PFSK-1 (cell line): ENCODE results near the gene CPA4.

Source experiments
- FOXP2 ChIP-seq: optimal IDR thresholded peaks from 2 replicates; pipeline ENCODE3; 2011; ENCODE audit warnings: borderline replicate concordance, control low read depth, inconsistent platforms; ENCODE audit not compliant: insufficient read depth; ENCODE audit errors: extremely low read length, extremely low read depth
- POLR2AphosphoS5 ChIP-seq: IDR thresholded peaks from 2 replicates; pipeline ENCODE4 v1.6.1; 2012; ENCODE audit warnings: low read depth, mild to moderate bottlenecking, control low read depth, low read length, moderate library complexity
- SIN3A ChIP-seq: IDR thresholded peaks from 2 replicates; pipeline ENCODE4 v1.6.1; 2012; ENCODE audit warnings: mild to moderate bottlenecking, low read length, moderate library complexity, borderline replicate concordance; ENCODE audit not compliant: insufficient read depth
- TAF1 ChIP-seq: IDR thresholded peaks from 2 replicates; pipeline ENCODE4 v1.6.1; 2012; ENCODE audit warnings: low read length, control low read depth, borderline replicate concordance; ENCODE audit not compliant: insufficient read depth
- TF ChIP-seq, protein P1 (sequence below), 2 experiments: IDR thresholded peaks; 2 replicates each; pipeline versions ENCODE4 v1.6.1 to v1.8.0; 2011 to 2012; ENCODE audit warnings: low read depth in 2 of 2, low read length in 2 of 2, control low read depth in 1 of 2, inconsistent platforms in 1 of 2, mild to moderate bottlenecking in 1 of 2, moderate library complexity in 1 of 2; ENCODE audit not compliant: insufficient read depth in 1 of 2

CPA4 gene

DNA sequence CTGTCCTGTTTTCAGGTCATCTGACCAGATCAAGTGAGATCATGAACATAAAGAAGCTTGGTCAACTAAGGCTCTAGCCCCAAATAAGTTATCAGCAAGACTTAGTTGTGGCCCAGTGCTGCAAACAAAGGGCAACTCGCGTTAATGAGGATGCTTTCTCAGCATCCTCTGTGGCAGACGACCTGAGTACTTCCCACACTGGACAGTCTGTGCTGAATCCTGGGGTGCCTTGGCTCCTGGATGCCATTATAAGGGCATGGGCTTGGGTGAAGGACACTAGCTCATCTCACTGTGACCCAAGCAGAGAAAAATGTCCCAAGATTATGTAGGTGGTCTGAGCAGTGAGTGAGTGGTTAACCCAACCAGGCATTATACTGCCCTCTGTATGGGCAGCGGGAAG is 65.5 kb downstream of the CPA4 start:
- TF ChIP-seq, protein P1, sequence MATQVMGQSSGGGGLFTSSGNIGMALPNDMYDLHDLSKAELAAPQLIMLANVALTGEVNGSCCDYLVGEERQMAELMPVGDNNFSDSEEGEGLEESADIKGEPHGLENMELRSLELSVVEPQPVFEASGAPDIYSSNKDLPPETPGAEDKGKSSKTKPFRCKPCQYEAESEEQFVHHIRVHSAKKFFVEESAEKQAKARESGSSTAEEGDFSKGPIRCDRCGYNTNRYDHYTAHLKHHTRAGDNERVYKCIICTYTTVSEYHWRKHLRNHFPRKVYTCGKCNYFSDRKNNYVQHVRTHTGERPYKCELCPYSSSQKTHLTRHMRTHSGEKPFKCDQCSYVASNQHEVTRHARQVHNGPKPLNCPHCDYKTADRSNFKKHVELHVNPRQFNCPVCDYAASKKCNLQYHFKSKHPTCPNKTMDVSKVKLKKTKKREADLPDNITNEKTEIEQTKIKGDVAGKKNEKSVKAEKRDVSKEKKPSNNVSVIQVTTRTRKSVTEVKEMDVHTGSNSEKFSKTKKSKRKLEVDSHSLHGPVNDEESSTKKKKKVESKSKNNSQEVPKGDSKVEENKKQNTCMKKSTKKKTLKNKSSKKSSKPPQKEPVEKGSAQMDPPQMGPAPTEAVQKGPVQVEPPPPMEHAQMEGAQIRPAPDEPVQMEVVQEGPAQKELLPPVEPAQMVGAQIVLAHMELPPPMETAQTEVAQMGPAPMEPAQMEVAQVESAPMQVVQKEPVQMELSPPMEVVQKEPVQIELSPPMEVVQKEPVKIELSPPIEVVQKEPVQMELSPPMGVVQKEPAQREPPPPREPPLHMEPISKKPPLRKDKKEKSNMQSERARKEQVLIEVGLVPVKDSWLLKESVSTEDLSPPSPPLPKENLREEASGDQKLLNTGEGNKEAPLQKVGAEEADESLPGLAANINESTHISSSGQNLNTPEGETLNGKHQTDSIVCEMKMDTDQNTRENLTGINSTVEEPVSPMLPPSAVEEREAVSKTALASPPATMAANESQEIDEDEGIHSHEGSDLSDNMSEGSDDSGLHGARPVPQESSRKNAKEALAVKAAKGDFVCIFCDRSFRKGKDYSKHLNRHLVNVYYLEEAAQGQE (IDR thresholded peaks at IDR 0.05; ENCODE audit: insufficient read depth in 1 of 2, low read depth in 2 of 2, low read length in 2 of 2): no peak

DNA sequence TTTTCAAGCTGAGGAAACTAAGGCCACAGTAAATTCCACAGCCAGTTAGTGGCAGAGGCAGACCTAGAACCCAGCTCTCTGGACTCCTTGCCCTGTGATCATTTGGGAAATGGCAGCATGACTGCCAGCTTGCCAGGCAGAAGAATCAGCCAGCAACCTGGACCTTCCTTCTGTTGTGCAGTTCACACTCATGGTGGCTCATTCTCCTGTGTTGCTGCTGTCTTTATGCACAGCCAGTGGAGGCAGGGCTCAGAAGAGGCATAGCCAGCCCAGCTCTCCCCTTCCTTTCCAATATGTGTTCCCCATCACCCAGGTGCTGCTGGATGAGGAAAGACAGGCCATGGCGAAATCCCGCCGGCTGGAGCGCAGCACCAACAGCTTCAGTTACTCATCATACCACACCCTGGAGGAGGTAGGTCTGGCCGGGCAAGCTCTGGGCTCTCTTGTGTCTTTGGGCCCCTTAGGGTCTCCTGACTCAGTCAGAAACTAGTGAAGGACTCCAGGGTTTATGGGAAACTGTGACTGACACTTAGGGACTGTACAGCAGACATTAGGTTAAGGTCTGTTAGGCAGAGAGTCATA is 66.4 kb downstream of the CPA4 start:
- TF ChIP-seq, protein P1 (IDR thresholded peaks at IDR 0.05; ENCODE audit: insufficient read depth in 1 of 2, low read depth in 2 of 2, low read length in 2 of 2): no peak
- TF ChIP-seq POLR2AphosphoS5: no peak
- no peak for TF ChIP-seq FOXP2
- no peak for TF ChIP-seq TAF1
- TF ChIP-seq SIN3A: no peak

DNA sequence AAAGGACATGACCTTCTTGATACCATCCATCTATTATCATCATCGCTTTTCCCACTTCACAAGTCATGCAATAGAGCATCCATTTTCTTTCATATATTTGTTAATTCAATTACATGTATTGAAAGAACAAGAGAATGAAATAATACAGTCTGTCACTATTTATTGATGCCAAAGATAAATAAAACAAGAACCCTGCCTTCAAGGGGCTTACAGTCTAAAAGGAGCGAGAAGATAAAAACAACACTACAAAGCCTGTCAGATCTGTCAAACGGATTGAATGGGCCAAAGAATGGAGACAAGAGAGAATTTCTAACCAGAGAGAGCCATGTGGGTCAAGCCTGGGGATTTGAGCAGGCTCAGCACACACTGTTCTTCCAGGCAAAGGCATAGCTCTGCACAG is 67.6 kb downstream of the CPA4 start:
- TF ChIP-seq TAF1: no peak

DNA sequence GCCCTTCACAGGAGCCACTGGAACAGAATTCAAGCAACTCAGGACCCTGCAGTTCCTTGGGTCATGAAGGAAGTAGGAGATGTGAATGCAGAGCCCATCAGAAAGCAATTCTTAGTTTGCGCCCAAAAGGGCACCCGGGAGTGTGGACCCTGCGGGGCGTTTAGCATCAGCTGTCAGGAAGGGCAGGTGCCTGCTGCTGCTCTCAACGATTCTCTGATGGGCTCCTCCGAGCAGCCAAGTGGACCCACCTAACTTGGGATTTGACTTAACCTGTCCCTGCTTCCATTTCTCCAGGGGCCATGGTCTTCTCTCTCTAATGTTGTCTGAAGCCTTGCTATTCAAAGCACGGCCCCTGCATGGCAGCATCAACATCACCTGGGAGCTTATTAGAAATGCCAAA is 68.7 kb downstream of the CPA4 start:
- TF ChIP-seq FOXP2 (no peak), POLR2AphosphoS5 (no peak), SIN3A (no peak), TAF1 (no peak)
- TF ChIP-seq, protein P1 (IDR thresholded peaks at IDR 0.05; ENCODE audit: insufficient read depth in 1 of 2, low read depth in 2 of 2, low read length in 2 of 2): no peak

DNA sequence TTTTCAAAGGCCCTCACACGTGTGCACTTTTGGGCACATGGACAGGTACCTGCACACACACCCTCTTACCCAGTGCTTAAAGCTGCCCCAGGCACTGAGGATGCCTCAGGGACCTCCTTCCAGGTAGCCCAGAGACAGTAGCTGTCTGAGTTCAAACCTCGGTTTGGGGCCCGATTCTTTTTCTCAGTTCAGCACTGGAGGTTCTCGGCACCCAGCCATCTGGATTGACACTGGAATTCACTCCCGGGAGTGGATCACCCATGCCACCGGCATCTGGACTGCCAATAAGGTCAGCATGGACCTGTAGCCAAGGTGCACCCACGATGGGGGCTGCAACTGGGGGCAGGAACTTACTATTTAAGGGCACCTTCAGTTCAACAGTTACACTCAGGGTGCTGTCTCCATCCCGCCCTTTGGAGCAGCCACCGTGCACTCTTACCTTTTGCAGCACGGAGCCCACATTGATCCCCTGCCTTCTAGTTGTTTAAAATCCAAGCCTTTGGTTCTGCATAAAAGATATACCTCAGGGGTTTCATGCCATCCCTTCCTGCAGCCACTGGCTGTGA is 69.4 kb downstream of the CPA4 start:
- TF ChIP-seq SIN3A: no peak
- TF ChIP-seq, protein P1 (IDR thresholded peaks at IDR 0.05; ENCODE audit: insufficient read depth in 1 of 2, low read depth in 2 of 2, low read length in 2 of 2): no peak
- no peak for TF ChIP-seq POLR2AphosphoS5
- TF ChIP-seq FOXP2: no peak
- no peak for TF ChIP-seq TAF1
